GM19023 (cell line): ENCODE results near the gene EPHA5.
"Not testable (repeated sequence)": the region's sequence is repeated elsewhere in the genome, so short reads cannot be mapped to it uniquely, and the experiment has no call there.

Experiments
- ATAC-seq: cut with Tn5 transposase; IDR thresholded peaks from one replicate; pipeline ENCODE4 v1.9.1; 2021; ENCODE audit warnings: mild to moderate bottlenecking, moderate library complexity; ENCODE audit not compliant: unreplicated experiment

Gene EPHA5

DNA sequence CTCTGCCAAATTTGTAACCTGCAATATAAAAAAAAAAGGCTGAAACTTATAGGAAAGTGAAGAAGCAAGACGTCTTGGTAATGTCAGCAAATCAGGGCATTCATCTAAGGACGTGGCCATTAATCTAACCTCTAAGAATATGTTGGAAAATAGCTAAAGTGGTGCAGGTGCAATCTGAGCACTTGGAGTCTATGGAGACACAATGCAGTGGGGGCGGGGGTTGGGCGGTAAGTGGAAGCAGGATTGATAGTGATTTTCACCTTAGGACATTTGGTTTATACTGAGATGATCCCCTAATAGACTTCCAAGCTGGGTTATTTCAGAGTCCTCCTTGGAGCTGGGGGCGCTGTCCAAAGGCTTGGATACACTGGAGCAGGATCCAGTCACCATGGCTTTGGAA is 283.4 kb downstream of the EPHA5 start:
- no peak for ATAC-seq

DNA sequence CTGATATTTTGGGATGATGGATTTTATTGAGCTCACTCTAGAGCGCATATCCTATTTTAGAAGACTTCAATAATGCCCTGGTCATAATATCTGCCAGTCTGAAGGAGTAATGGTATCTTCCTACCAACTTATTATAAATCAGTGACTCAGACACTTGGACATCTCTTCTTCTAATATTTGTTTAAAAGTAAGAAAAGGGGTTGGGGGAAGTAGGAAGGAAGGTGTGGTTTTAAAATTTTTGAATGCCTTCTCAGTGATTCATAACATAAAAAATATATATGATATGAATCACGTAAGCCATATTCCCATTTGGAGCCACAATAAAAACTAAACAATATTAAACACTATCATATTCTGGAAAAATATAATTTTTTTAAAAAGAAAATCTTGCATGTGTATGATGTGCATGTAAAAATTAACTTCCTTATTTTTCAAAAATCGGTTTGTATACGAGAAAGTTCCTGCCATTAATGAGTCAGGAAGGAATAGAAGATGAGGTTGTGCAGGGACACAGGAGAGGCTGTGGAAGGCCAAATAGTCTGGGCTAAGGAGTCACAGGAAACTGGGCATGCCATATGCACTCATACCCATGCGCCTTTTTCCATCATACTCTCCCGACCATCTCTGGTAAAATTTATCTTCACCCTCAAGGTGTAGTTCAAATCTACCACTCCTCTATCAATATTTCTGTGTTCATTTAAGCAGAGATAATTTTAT is 286.5 kb downstream of the EPHA5 start:
- no peak for ATAC-seq

DNA sequence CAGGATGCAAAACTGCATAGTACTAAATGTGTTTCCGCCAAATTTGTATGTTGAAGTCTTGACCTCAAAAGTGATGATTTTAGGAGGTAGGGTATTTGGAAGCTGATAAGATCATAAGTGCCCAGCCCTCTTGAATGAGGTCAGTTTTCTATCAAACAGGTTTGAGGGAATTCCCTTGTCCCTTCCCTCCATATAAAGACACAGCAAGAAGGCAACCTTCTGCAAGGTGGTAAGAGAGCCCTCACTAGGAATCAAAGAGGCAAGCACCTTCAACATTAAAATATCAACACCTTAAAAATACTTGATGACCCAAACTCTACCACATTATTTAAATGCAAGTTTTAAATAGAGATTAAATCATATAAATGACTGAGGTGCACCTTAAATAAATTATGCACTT is 288.6 kb downstream of the EPHA5 start:
- no peak for ATAC-seq

DNA sequence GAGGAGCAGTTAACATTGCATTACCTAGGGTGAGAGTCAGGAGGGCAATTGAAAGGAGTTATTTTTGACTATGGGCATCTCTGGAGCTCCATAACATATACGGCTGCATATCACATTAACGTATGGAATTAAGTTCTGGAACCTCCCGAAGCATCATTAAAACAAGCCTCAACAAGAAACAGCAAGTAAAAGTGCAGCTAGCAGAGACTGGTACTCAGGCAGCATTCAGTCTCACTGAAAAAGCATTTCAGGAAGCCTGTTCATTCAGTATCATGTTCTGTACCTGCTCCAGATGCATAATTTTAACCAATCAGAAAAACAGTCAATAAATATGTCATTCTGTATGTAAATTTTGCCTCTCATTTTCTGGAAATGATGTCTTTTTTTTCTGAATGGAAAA is 299.6 kb downstream of the EPHA5 start:
- no peak for ATAC-seq

- no peak for ATAC-seq
Measured at GRCh38 chr4:65367306-65367705, 303.0 kb downstream of the EPHA5 start.

- ATAC-seq = no peak
Measured at GRCh38 chr4:65358914-65359313, 311.4 kb downstream of the EPHA5 start.

- ATAC-seq = no peak
Measured at GRCh38 chr4:65353098-65353497, 317.2 kb downstream of the EPHA5 start.

DNA sequence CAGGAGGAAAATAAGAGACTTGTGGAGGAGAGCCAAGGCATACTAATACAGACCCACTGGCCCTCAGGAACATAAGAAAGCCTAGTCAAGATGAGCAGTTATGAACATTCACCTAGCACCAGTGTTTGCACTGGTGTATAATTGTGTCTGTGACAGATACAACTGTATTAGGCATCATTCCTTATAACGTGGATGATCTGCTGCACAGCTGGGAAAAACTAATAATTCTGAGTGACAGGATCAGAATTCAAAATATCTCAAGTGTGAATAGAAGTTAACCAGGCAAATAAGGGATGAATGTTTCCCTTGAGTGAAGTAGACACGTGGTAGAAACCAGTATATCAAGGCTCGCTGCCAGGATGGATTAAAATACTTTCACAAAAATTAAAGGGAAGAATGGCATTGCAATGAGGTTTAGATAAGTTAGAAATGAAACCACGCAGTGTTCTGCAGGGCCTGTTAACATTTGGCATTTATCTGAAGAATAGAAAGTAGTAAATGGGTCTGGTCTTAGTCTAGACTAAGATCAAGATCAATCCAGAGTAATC is 325.9 kb downstream of the EPHA5 start:
- ATAC-seq = no peak

DNA sequence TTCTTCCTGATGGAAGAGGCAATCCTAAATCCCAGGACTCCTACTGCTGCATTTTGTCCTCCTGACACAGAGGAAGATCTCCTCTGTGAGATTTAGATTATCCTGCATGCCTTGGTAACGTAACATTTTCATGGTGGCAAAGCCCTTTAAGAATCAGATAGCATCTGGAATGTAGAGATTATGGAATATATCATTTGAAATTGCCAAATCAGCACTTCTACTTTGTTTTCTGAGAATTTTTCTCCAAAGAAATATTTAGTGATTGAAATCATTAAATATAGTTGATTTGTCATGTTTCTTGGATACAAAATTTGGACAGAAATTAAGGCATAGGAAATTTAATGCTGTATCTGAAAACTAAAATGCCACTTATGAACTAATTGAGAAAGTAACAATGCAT is 326.9 kb downstream of the EPHA5 start:
- no peak for ATAC-seq

GRCh38 chr4:65341557-65341956 is 328.7 kb downstream of the EPHA5 start:
- ATAC-seq = no peak

DNA sequence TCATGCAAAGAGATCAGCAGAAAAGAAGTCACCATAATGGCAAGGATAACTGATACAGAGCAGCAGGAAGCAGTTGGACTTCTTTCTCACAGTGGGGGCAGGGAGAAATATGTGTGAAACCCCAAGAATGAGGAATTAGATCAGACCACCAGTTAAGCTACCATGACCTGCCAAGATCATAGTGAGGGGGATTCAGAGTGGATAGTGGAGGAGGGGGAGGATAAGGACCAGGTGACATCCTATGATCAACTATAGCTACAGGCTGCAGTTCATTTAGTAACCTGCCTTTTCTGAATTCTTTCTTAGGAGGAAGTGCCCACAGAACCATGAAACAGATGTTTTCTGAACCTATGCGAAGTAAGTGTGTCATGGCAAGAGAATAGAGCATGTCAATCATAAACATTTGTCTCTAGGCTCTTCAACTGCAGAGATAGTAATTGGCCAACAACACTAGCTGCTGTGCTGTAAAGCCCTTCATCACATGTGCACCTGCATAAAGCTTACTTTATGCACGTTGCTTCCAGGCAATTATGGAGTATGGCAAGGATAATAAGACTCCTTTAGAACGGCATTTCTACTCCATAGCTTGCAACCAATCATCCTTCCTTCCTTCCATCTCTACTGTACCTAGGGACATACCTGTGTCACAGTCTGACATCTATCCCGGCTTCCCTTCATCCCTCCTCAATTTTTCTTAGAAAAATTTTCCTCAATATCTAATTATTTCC is 329.7 kb downstream of the EPHA5 start:
- ATAC-seq = no peak

- ATAC-seq = no peak
Measured at GRCh38 chr4:65337371-65337770, 332.9 kb downstream of the EPHA5 start.

DNA sequence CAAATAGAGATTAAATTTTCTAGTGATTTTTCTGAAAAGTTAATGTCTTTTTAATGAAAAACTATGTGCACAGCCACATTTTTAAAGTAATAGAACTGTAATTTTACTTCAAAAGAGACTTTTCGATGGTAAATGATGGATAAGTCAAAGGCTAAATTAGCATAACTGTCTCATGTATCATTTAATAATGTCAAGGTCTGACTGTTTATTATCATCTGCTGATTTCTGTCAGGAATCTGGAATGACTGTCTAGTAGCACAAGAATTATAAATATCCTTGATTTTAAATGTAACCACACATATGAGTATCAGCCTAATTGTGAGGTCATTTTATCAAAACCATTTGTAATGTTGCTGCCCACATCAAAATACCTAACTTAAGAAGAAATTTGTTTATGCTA is 333.8 kb downstream of the EPHA5 start:
- no peak for ATAC-seq

DNA sequence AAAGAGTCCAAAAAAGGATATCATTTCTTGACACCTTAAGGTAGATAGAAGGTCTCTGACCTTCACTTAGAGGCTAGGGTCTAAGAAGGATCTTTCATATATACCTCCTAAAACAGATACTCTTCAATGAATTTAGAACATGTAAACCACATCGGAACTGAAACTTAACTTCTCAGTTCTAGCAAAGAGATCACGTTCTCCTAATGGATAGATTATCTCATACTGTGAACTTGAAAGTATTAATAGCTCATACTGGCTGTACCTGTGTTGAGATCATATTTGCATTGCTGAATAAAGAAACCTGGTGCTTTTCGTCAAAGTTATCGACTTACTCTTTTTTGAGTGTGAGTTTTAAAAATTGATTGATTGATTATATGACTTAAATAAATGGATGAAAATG is 353.8 kb downstream of the EPHA5 start:
- ATAC-seq = no peak

GRCh38 chr4:65311120-65311519 is 359.2 kb downstream of the EPHA5 start:
- ATAC-seq = no peak

DNA sequence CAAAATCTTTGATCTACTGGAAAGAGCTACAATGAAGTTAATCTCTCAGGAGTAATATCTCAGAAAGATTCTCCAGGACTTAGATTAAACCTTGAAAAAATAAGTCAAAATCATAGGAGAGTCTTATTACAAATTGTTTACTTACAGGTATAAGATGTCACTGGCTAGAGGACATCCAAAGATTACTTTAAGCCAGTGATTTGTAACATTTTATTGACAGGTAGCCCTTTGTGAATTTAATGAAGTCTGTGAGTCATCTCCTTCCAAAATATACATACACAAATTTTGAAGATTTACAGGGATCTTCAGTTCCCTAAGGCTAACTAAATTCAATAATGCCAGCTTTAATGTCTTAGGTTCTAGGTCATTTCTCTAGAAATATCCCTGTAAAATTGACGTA is 359.7 kb downstream of the EPHA5 start:
- no peak for ATAC-seq

DNA sequence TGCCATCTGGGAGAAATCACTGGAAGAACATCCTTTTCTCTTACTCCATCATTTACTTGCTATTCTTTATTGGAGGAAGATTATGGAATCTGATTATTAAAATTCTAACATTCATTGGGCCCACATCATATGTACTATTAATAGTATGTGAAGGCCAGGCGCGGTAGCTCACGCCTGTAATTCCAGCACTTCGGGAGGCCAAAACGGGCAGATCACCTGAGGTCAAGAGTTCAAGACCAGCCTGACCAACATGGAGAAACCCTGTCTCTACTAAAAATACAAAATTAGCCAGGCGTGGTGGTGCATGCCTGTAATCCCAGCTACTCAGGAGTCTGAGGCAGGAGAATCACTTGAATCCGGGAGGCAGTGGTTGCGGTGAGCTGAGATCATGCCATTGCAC is 361.7 kb downstream of the EPHA5 start:
- not testable (repeated sequence) for ATAC-seq

GRCh38 chr4:65302145-65302544 is 368.1 kb downstream of the EPHA5 start:
- no peak for ATAC-seq

GRCh38 chr4:65296246-65296645 is 374.0 kb downstream of the EPHA5 start:
- no peak for ATAC-seq

- no peak for ATAC-seq
Measured at GRCh38 chr4:65287071-65287470, 383.2 kb downstream of the EPHA5 start.
